GM23338 (cell line): ENCODE measurements around the gene IL17C. TPM values are rescaled to one million over a fixed set of nuclear protein-coding genes. Genes with fewer than 3 reads are reported as not detected.

Experiments
- ATAC-seq: fragments of 200-7000 bp; cut with Tn5 transposase; 3 replicates; pipeline ENCODE4 v1.9.1; 2020
- DNase-seq: peaks from one replicate; pipeline ENCODE4 v3.0.0-alpha.2; 2015; ENCODE audit warnings: low spot score
- H2AFZ ChIP-seq: fragments of 200-600 bp; sonication (generic); 2 replicates; pipeline ENCODE4 v1.8.0; 2016; ENCODE audit warnings: antibody characterized with exemption, mild to moderate bottlenecking, moderate library complexity
- H3F3A ChIP-seq: fragments of 200-600 bp; sonication (generic); replicated peaks from 2 replicates; pipeline ENCODE4 v1.8.0; 2017; ENCODE audit warnings: antibody characterized with exemption, mixed run types, low read depth
- H3K27ac ChIP-seq: fragments of 200-600 bp; sonication (generic); 2 replicates; pipeline ENCODE4 v1.6.1; 2016; ENCODE audit warnings: low read depth
- H3K27me3 ChIP-seq: fragments of 200-600 bp; sonication (generic); 2 replicates; pipeline ENCODE4 v1.8.0; 2016; ENCODE audit warnings: mild to moderate bottlenecking, mixed run types, moderate library complexity; ENCODE audit not compliant: insufficient read depth
- H3K36me3 ChIP-seq: fragments of 200-600 bp; sonication (generic); 2 replicates; pipeline ENCODE4 v1.8.0; 2016; ENCODE audit warnings: mild to moderate bottlenecking; ENCODE audit not compliant: insufficient read depth
- H3K4me1 ChIP-seq: fragments of 200-600 bp; sonication (generic); 2 replicates; pipeline ENCODE4 v1.8.0; 2016; ENCODE audit warnings: mild to moderate bottlenecking, moderate library complexity; ENCODE audit not compliant: insufficient read depth
- H3K4me2 ChIP-seq: fragments of 200-600 bp; sonication (generic); 2 replicates; pipeline ENCODE4 v1.7.1; 2017; ENCODE audit warnings: mixed run types
- H3K4me3 ChIP-seq: fragments of 200-600 bp; sonication (generic); 2 replicates; pipeline ENCODE4 v1.6.1; 2016; ENCODE audit warnings: mixed run types
- H3K79me2 ChIP-seq: fragments of 200-600 bp; sonication (generic); replicated peaks from 2 replicates; pipeline ENCODE4 v1.8.0; 2017; ENCODE audit warnings: mild to moderate bottlenecking; ENCODE audit not compliant: insufficient read depth
- H3K9me2 ChIP-seq: fragments of 200-600 bp; sonication (generic); 2 replicates; pipeline ENCODE4 v1.8.0; 2017; ENCODE audit not compliant: insufficient read depth
- H4K20me1 ChIP-seq: fragments of 200-600 bp; sonication (generic); replicated peaks from 2 replicates; pipeline ENCODE4 v1.8.0; 2017; ENCODE audit warnings: mild to moderate bottlenecking; ENCODE audit not compliant: insufficient read depth
- H3K27ac Mint-ChIP-seq: 2 replicates; pipeline ENCODE4 v1.8.0; 2020; ENCODE audit warnings: inconsistent platforms, mild to moderate bottlenecking, moderate library complexity, mixed read lengths
- H3K27me3 Mint-ChIP-seq: 3 replicates; pipeline ENCODE4 v1.8.0; 2022; ENCODE audit warnings: low read depth, mild to moderate bottlenecking, moderate library complexity, mixed read lengths, inconsistent platforms; ENCODE audit not compliant: insufficient read depth, poor library complexity
- H3K36me3 Mint-ChIP-seq: 3 replicates; pipeline ENCODE4 v1.8.0; 2021; ENCODE audit warnings: low read depth, mild to moderate bottlenecking, inconsistent platforms, moderate library complexity, mixed read lengths
- H3K4me1 Mint-ChIP-seq: 3 replicates; pipeline ENCODE4 v1.8.0; 2020; ENCODE audit warnings: mild to moderate bottlenecking, inconsistent platforms, mixed read lengths
- H3K4me3 Mint-ChIP-seq: 3 replicates; pipeline ENCODE4 v1.8.0; 2021; ENCODE audit warnings: moderate library complexity, mild to moderate bottlenecking, inconsistent platforms, mixed read lengths
- H3K9me3 Mint-ChIP-seq: 3 replicates; pipeline ENCODE4 v1.8.0; 2020; ENCODE audit warnings: moderate library complexity, mild to moderate bottlenecking, inconsistent platforms, mixed read lengths
- CREB1 ChIP-seq: fragments of 250-450 bp; sonication (Bioruptor Pico); IDR thresholded peaks from 2 replicates; pipeline ENCODE4 v1.5.0; 2020; ENCODE audit warnings: low read depth, mild to moderate bottlenecking, moderate library complexity
- ETS1 ChIP-seq: IDR thresholded peaks from 2 replicates; pipeline ENCODE4 v1.6.1; 2016; ENCODE audit warnings: antibody characterized with exemption
- EZH2 ChIP-seq: fragments of 200-600 bp; sonication (generic); IDR thresholded peaks from one replicate; pipeline ENCODE4 v1.8.0; 2017; ENCODE audit warnings: antibody characterized with exemption, mild to moderate bottlenecking, low read depth; ENCODE audit not compliant: unreplicated experiment
- EZH2phosphoT487 ChIP-seq: fragments of 200-600 bp; sonication (generic); IDR thresholded peaks from one replicate; pipeline ENCODE4 v1.8.1; 2018; ENCODE audit warnings: antibody characterized with exemption; ENCODE audit not compliant: unreplicated experiment
- JUNB ChIP-seq: IDR thresholded peaks from one replicate; pipeline ENCODE4 v1.6.1; 2016; ENCODE audit warnings: antibody characterized with exemption; ENCODE audit not compliant: unreplicated experiment
- NANOG ChIP-seq: IDR thresholded peaks from 2 replicates; pipeline ENCODE4 v1.6.1; 2016; ENCODE audit warnings: antibody characterized with exemption, borderline replicate concordance
- POLR2AphosphoS5 ChIP-seq: IDR thresholded peaks from 2 replicates; pipeline ENCODE4 v1.6.1; 2016; ENCODE audit warnings: antibody characterized with exemption, low read depth
- REST ChIP-seq: IDR thresholded peaks from one replicate; pipeline ENCODE4 v1.6.1; 2018; ENCODE audit warnings: antibody characterized with exemption; ENCODE audit not compliant: unreplicated experiment
- STAT1 ChIP-seq: IDR thresholded peaks from one replicate; pipeline ENCODE4 v1.6.1; 2016; ENCODE audit warnings: antibody characterized with exemption; ENCODE audit not compliant: unreplicated experiment
- ZNF114 ChIP-seq: fragments of 250-450 bp; sonication (Bioruptor Pico); IDR thresholded peaks from 2 replicates; pipeline ENCODE4 v1.5.0; 2020; ENCODE audit warnings: mild to moderate bottlenecking, moderate library complexity
- ZNF331 ChIP-seq: fragments of 250-450 bp; sonication (Bioruptor Pico); IDR thresholded peaks from 2 replicates; pipeline ENCODE4 v1.5.0; 2020; ENCODE audit warnings: low read depth, mild to moderate bottlenecking, moderate library complexity
- polyA plus RNA-seq: library from polyadenylated mRNA; unstranded; fragments of >200 nt; fragmentation: Nextera tagmentation; extraction: Ambion mirVana; gene quantifications from 2 replicates; pipeline ENCODE4 v1.2.1, GENCODE V29; 2016
- total RNA-seq: library from RNA; depleted of rRNA; stranded (reverse); fragments of >200 nt; shearing (Covaris generic); gene quantifications from 2 replicates; pipeline ENCODE4 v1.2.3, GENCODE V29; 2014
- TF ChIP-seq, protein P1 (sequence below): fragments of 250-450 bp; sonication (Bioruptor Pico); IDR thresholded peaks from 2 replicates; pipeline ENCODE4 v1.5.0; 2020; ENCODE audit warnings: mild to moderate bottlenecking, moderate library complexity
- TF ChIP-seq, protein P2 (sequence below), 2 experiments: fragments of 200-600 bp in 1 of 2; sonication (generic) in 1 of 2; conservative IDR thresholded peaks; 2 replicates each; pipeline versions ENCODE4 v1.5.1 to v1.6.1; 2016 to 2017; ENCODE audit warnings: antibody characterized with exemption in 2 of 2, low read depth in 2 of 2, mild to moderate bottlenecking in 2 of 2, moderate library complexity in 1 of 2

Gene IL17C
- total and polyA plus RNA-seq, 2 experiments from 2014 or later, result 2.7 to 3.9 TPM

DNA sequence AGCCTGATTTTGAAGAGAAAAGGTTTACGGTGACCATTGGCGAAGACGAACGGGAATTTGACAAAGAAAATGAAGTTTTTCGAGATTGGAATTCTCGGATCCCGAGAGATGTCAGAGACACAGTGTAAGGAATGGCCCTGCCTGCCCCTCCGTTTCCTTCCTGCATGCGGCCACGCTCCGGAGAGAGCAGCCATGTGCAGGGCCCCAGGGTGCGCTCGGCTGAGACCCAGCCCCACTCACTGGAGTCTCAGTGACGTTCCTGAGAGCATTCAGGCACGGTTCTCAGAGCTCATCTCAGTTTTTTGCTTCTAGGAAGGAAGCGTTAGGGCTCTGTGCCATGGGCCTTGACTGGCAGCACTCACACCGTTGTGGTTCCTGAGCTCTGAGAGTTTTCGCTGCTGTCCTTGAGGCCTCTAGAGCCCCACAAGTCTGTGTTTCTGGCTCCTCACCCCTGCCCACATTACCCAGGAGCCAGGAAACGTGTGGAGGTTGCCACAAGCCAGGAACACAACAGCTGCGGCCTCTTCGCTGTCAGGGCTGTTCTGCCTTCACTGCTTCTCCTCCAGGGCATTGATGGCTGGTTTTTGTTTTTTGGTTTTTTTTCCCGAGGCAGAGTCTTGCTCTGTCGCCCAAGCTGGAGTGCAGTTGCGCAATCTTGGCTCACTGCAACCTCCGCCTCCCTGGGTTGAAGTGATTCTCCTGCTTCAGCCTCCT, 38.4 kb upstream of the IL17C start:
- Histone ChIP-seq H3K27ac (no peak overlapping the region), H3K4me3 (no peak overlapping the region), H4K20me1 (peaks cover 21% of the 10 kb centered on the region; the same call in 1 of the 2 replicates), H3K36me3 (peaks cover 30% of the 10 kb centered on the region), H3K4me1 (no peaks in the 10 kb centered on the region), H3K4me2 (no peak overlapping the region), H3F3A (peaks cover 4% of the 10 kb centered on the region; the same call in 1 of the 2 replicates), H3K9me2 (no peaks in the 10 kb centered on the region), H2AFZ (no peak overlapping the region), H3K79me2 (peaks cover 21% of the 10 kb centered on the region; the same call in 1 of the 2 replicates), H3K27me3 (no peaks in the 10 kb centered on the region)
- no peak for DNase-seq
- no peak overlapping the region for H3K27ac Mint-ChIP-seq
- no peak overlapping the region; the same call in 2 of the 3 replicates for H3K4me3 Mint-ChIP-seq
- peaks cover 5% of the 10 kb centered on the region for H3K27me3 Mint-ChIP-seq
- no peak for ATAC-seq
- TF ChIP-seq EZH2, result no peak
- TF ChIP-seq, protein P1, sequence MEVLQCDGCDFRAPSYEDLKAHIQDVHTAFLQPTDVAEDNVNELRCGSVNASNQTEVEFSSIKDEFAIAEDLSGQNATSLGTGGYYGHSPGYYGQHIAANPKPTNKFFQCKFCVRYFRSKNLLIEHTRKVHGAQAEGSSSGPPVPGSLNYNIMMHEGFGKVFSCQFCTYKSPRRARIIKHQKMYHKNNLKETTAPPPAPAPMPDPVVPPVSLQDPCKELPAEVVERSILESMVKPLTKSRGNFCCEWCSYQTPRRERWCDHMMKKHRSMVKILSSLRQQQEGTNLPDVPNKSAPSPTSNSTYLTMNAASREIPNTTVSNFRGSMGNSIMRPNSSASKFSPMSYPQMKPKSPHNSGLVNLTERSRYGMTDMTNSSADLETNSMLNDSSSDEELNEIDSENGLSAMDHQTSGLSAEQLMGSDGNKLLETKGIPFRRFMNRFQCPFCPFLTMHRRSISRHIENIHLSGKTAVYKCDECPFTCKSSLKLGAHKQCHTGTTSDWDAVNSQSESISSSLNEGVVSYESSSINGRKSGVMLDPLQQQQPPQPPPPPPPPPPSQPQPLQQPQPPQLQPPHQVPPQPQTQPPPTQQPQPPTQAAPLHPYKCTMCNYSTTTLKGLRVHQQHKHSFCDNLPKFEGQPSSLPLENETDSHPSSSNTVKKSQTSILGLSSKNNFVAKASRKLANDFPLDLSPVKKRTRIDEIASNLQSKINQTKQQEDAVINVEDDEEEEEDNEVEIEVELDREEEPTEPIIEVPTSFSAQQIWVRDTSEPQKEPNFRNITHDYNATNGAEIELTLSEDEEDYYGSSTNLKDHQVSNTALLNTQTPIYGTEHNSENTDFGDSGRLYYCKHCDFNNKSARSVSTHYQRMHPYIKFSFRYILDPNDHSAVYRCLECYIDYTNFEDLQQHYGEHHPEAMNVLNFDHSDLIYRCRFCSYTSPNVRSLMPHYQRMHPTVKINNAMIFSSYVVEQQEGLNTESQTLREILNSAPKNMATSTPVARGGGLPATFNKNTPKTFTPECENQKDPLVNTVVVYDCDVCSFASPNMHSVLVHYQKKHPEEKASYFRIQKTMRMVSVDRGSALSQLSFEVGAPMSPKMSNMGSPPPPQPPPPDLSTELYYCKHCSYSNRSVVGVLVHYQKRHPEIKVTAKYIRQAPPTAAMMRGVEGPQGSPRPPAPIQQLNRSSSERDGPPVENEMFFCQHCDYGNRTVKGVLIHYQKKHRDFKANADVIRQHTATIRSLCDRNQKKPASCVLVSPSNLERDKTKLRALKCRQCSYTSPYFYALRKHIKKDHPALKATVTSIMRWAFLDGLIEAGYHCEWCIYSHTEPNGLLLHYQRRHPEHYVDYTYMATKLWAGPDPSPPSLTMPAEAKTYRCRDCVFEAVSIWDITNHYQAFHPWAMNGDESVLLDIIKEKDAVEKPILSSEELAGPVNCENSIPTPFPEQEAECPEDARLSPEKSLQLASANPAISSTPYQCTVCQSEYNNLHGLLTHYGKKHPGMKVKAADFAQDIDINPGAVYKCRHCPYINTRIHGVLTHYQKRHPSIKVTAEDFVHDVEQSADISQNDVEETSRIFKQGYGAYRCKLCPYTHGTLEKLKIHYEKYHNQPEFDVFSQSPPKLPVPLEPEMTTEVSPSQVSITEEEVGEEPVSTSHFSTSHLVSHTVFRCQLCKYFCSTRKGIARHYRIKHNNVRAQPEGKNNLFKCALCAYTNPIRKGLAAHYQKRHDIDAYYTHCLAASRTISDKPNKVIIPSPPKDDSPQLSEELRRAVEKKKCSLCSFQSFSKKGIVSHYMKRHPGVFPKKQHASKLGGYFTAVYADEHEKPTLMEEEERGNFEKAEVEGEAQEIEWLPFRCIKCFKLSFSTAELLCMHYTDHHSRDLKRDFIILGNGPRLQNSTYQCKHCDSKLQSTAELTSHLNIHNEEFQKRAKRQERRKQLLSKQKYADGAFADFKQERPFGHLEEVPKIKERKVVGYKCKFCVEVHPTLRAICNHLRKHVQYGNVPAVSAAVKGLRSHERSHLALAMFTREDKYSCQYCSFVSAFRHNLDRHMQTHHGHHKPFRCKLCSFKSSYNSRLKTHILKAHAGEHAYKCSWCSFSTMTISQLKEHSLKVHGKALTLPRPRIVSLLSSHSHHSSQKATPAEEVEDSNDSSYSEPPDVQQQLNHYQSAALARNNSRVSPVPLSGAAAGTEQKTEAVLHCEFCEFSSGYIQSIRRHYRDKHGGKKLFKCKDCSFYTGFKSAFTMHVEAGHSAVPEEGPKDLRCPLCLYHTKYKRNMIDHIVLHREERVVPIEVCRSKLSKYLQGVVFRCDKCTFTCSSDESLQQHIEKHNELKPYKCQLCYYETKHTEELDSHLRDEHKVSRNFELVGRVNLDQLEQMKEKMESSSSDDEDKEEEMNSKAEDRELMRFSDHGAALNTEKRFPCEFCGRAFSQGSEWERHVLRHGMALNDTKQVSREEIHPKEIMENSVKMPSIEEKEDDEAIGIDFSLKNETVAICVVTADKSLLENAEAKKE (CRISPR knock-in tag), result no peak
- no peak for TF ChIP-seq REST
- no peak for TF ChIP-seq ETS1
- no peak for TF ChIP-seq NANOG
- TF ChIP-seq ZNF114 (CRISPR knock-in tag), result no peak
- TF ChIP-seq, protein P2, sequence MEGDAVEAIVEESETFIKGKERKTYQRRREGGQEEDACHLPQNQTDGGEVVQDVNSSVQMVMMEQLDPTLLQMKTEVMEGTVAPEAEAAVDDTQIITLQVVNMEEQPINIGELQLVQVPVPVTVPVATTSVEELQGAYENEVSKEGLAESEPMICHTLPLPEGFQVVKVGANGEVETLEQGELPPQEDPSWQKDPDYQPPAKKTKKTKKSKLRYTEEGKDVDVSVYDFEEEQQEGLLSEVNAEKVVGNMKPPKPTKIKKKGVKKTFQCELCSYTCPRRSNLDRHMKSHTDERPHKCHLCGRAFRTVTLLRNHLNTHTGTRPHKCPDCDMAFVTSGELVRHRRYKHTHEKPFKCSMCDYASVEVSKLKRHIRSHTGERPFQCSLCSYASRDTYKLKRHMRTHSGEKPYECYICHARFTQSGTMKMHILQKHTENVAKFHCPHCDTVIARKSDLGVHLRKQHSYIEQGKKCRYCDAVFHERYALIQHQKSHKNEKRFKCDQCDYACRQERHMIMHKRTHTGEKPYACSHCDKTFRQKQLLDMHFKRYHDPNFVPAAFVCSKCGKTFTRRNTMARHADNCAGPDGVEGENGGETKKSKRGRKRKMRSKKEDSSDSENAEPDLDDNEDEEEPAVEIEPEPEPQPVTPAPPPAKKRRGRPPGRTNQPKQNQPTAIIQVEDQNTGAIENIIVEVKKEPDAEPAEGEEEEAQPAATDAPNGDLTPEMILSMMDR (conservative IDR thresholded peaks at IDR 0.05; ENCODE audit: low read depth in 2 of 2), result no peak
- TF ChIP-seq JUNB, result no peak
- no peak for TF ChIP-seq STAT1
- TF ChIP-seq POLR2AphosphoS5, result no peak
- TF ChIP-seq ZNF331 (CRISPR knock-in tag), result no peak
- no peak for TF ChIP-seq CREB1
- no peak for TF ChIP-seq EZH2phosphoT487
- peaks cover 51% of the 10 kb centered on the region for H3K36me3 Mint-ChIP-seq
- peaks cover 25% of the 10 kb centered on the region for H3K4me1 Mint-ChIP-seq
- H3K9me3 Mint-ChIP-seq, result no peaks in the 10 kb centered on the region
